DND-41 (cell line): Measurements from ENCODE around the gene YEATS2.

ENCODE experiments used
- ATAC-seq: fragments of 200-7000 bp; cut with Tn5 transposase; 3 replicates; pipeline ENCODE4 v1.9.1; 2021; ENCODE audit warnings: low read depth; ENCODE audit not compliant: insufficient read depth
- DNase-seq: peaks from one replicate; pipeline ENCODE4 v3.0.0-alpha.2; 2020
- H2AFZ ChIP-seq: 2 replicates; pipeline ENCODE4 v1.6.0; 2012; ENCODE audit warnings: low read depth, low read length
- H3K27ac ChIP-seq: 2 replicates; pipeline ENCODE4 v1.5.1; 2012; ENCODE audit warnings: low read length, inconsistent platforms
- H3K27me3 ChIP-seq: fragments of 200-600 bp; sonication (generic); 2 replicates; pipeline ENCODE4 v1.6.0; 2012; ENCODE audit warnings: low read length, mild to moderate bottlenecking, inconsistent platforms; ENCODE audit not compliant: insufficient read depth, poor library complexity
- H3K36me3 ChIP-seq: 2 replicates; pipeline ENCODE4 v1.5.1; 2012; ENCODE audit warnings: low read length, inconsistent platforms; ENCODE audit not compliant: insufficient read depth
- H3K4me1 ChIP-seq: 2 replicates; pipeline ENCODE4 v1.5.1; 2012; ENCODE audit warnings: mild to moderate bottlenecking, low read length; ENCODE audit not compliant: insufficient read depth
- H3K4me2 ChIP-seq: 2 replicates; pipeline ENCODE4 v1.6.0; 2012; ENCODE audit warnings: mild to moderate bottlenecking, moderate library complexity, low read length, inconsistent platforms; ENCODE audit not compliant: insufficient read depth
- H3K4me3 ChIP-seq, 2 experiments: fragments of 200-600 bp in 1 of 2; shearing (Covaris generic) in 1 of 2; 2 replicates each; pipeline ENCODE4 v1.5.1; 2012 to 2016; ENCODE audit warnings: inconsistent platforms in 2 of 2, low read length in 2 of 2, mild to moderate bottlenecking in 2 of 2, low read depth in 1 of 2, moderate library complexity in 1 of 2
- H3K79me2 ChIP-seq: 2 replicates; pipeline ENCODE4 v1.6.0; 2012; ENCODE audit warnings: low read length, inconsistent platforms; ENCODE audit not compliant: insufficient read depth
- H3K9ac ChIP-seq: 2 replicates; pipeline ENCODE4 v1.6.0; 2012; ENCODE audit warnings: low read depth, mild to moderate bottlenecking, inconsistent platforms, low read length, moderate library complexity
- H3K9me3 ChIP-seq: 2 replicates; pipeline ENCODE4 v1.5.1; 2012; ENCODE audit warnings: low read length, moderate library complexity, mild to moderate bottlenecking, inconsistent platforms; ENCODE audit not compliant: insufficient read depth, severe bottlenecking
- H4K20me1 ChIP-seq: 2 replicates; pipeline ENCODE4 v1.6.0; 2012; ENCODE audit warnings: low read length; ENCODE audit not compliant: insufficient read depth
- CTCF ChIP-seq: IDR thresholded peaks from 2 replicates; pipeline ENCODE4 v1.5.1; 2012; ENCODE audit warnings: borderline replicate concordance, low read length, moderate library complexity, mild to moderate bottlenecking; ENCODE audit not compliant: poor library complexity, severe bottlenecking; ENCODE audit errors: extremely low read depth
- EZH2 ChIP-seq: IDR thresholded peaks from 3 replicates; pipeline ENCODE4 v1.6.1; 2012; ENCODE audit warnings: borderline replicate concordance, low read depth, mild to moderate bottlenecking, moderate library complexity, low read length, inconsistent platforms; ENCODE audit not compliant: severe bottlenecking

YEATS2 gene

GRCh38 chr3:183697610-183698317 is at the start of gene YEATS2:
Gene YEATS2, plus strand, starts transcription at chr3:183697797. Its CDS starts 17,366 bp downstream, at chr3:183715163.
- Histone ChIP-seq H3K4me1 (peaks cover 39% of the 10 kb centered on the region), H3K4me2 (peak within 1 kb of the TSS; percentile 91), H3K79me2 (peaks cover 57% of the 10 kb centered on the region), H2AFZ (peak within 1 kb of the TSS; percentile 100), H3K27ac (peak within 1 kb of the TSS; percentile 84), H3K9ac (peak within 1 kb of the TSS; percentile 93), H3K4me3 (peak within 1 kb of the TSS; percentile 53 to 76), H4K20me1 (peaks cover 27% of the 10 kb centered on the region), H3K36me3 (peaks cover 13% of the 10 kb centered on the region), H3K9me3 (no peaks in the 10 kb centered on the region), H3K27me3 (no peaks in the 10 kb centered on the region)
- DNase-seq (peak; percentile 83), ATAC-seq (peak; percentile 78)
- TF ChIP-seq CTCF = no peak
- no peak for TF ChIP-seq EZH2

GRCh38 chr3:183650554-183650953 is 47.0 kb upstream of the YEATS2 start:
- no peak overlapping the region for H3K27ac ChIP-seq
- H3K9me3 ChIP-seq = peaks cover 46% of the 10 kb centered on the region
- DNase-seq (no peak), ATAC-seq (no peak)
- peaks cover 7% of the 10 kb centered on the region for H3K79me2 ChIP-seq
- H3K4me2 ChIP-seq = no peak overlapping the region
- no peaks in the 10 kb centered on the region for H4K20me1 ChIP-seq
- no peaks in the 10 kb centered on the region for H3K4me1 ChIP-seq
- no peak for TF ChIP-seq CTCF
- TF ChIP-seq EZH2 = no peak
- no peak overlapping the region for H3K4me3 ChIP-seq
- H3K36me3 ChIP-seq = peaks cover 59% of the 10 kb centered on the region
- no peak overlapping the region for H2AFZ ChIP-seq
- H3K9ac ChIP-seq = no peak overlapping the region
- H3K27me3 ChIP-seq = no peaks in the 10 kb centered on the region

DNA sequence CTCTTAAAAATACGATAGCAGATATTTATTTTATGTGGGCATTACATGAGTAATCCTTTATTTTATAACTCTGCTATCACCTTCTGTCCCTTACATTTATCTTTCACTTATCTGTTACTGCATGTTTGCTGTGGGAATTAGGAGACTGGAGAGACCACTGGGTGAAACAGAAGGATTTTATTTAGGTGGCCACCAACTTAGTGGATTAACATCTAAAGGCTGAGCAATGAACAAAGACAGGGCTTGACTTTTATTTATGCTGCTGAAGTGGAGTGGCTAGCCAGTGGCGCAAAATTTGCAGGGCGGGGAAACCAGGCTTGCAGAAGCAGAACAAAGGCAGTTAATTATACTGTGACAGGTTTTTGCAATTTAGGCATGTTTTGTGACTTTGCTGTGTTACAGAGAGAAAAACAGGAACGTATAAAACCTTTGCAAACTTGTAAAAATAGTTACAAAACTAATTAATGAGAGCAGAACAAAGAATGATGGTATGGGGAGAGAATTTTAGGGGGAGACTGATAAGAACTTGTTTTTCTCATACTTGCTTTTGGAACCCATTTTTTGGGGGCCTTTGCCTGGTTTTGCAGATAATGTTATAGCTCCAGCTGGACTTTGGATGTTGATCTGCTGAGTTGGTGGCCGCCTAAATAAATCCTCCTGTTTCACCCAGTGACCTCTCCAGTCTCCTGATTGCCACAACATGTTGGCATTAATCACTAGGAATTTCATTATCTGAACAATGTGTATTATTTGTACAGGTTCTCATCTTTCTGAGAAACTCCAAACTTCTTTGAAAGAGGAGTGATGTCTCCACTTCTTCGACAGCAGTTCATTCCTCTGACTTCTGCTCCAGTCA is 44.2 kb upstream of the YEATS2 start:
- H3K9me3 ChIP-seq = peaks cover 46% of the 10 kb centered on the region
- H3K27ac ChIP-seq = no peak overlapping the region
- DNase-seq (peak; percentile 39), ATAC-seq (no peak)
- no peaks in the 10 kb centered on the region for H3K4me1 ChIP-seq
- no peak overlapping the region for H2AFZ ChIP-seq
- H3K79me2 ChIP-seq = peaks cover 7% of the 10 kb centered on the region
- no peak overlapping the region for H3K9ac ChIP-seq
- no peaks in the 10 kb centered on the region for H4K20me1 ChIP-seq
- peaks cover 67% of the 10 kb centered on the region for H3K36me3 ChIP-seq
- H3K4me3 ChIP-seq = no peak overlapping the region
- TF ChIP-seq CTCF = no peak
- TF ChIP-seq EZH2 = no peak
- no peaks in the 10 kb centered on the region for H3K27me3 ChIP-seq
- no peak overlapping the region for H3K4me2 ChIP-seq
